Glomerular endothelial cell (primary cell): ENCODE results near the gene ATG10. TPM values are rescaled to one million over a fixed set of nuclear protein-coding genes. Genes with fewer than 3 reads are reported as not detected.
A peak's percentile ranks its signal among the peaks of the same experiment; 100 is the strongest.
"Not testable (repeated sequence)": the region's sequence is repeated elsewhere in the genome, so short reads cannot be mapped to it uniquely, and the experiment has no call there.

Source experiments
- DNase-seq: peaks from one replicate; pipeline ENCODE4 v3.0.0-alpha.2; 2011; ENCODE audit warnings: low read depth, low spot score; ENCODE audit errors: extremely low read depth
- total RNA-seq: library from RNA; depleted of rRNA; stranded (reverse); fragments of >200 nt; gene quantifications from 2 replicates; pipeline ENCODE4 v1.2.3, GENCODE V29; 2015

Gene ATG10
- total RNA-seq, 1 donor from 2014 or later, result 4.6 TPM

DNA sequence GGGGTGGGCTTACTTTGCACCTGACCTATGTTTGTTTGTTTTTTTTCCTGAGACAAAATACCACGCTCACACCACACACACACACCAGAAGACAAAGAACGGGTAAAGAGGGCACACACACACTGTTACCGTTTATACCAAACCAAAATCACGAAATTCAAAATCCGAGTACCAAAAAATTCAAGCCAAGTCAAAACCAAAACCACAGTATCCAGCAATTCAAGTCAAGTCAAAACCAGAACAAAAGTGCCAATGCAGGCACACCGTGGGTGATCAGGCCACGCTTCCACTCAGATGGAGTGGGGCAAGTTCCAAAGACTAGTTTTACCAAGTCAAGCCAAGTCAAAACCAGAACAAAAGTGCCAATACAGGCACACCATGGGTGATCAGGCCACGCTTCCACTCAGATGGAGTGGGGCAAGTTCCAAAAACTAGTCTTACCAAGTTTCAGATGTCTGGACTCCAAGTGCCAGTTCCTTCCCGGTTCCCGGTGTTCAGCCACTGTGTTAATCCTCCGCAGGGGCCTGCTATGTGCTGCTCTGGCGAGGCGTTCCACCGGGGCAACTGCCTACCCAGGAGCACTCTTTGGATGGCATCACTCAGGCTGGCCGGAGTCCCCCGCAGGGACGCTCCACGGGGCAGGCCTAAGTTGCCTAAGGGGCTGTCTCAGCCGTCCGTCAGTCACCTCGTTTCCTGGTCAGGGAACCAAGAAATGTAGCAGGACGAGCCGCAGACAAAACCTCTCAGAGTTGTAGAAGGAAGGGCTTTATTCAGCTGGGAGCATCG is 300.9 kb downstream of the ATG10 start:
- DNase-seq, result not testable (repeated sequence)

- DNase-seq, result not testable (repeated sequence)
These were observed 301.6 kb downstream of the ATG10 start for GRCh38 chr5:82273426-82273825.

DNA sequence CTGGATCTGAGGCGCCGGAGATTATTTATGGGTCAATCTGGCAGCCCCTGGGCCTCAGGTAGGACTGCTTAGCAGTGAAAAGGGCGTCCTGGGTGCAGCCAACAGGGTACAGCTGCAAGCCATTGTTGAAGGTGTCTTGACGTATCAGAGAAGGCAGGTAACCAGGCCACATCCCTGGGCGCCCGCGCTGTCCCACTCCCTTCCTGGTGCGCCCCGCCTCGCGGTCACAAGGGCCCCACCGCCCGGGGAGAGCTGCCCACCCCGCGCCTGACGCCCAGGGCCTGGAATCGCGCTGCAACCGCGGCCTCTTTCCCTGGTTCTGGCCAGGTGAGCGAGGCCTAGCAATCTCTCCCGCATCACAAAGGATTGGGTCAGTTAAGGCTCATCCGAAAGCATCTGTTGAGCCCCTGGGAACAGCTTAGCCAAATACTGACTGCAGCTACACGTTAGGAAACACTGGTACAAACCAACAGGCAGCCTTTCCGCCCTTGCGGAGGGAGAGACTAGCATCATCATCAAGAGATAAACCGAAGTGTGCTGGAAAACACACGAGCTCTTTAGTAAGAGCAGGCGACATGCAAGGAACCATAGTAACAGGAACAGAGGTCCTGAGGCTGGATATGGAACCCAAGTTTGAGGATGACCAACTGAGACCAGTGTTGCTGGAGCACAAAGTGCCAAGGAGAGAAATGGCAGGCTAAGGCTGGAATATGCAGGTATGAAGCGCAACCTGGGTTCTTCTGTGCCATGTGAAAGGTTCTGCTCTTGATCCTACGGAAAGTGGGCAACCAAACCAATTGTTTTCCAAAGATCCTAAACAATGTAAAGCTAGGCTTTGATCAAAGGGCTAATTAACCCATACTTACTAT is 302.8 kb downstream of the ATG10 start:
- no peak for DNase-seq

GRCh38 chr5:82275216-82275664 is 303.4 kb downstream of the ATG10 start:
- DNase-seq, result no peak

GRCh38 chr5:82276800-82277612 is 305.2 kb downstream of the ATG10 start:
- DNase-seq, result no peak

DNA sequence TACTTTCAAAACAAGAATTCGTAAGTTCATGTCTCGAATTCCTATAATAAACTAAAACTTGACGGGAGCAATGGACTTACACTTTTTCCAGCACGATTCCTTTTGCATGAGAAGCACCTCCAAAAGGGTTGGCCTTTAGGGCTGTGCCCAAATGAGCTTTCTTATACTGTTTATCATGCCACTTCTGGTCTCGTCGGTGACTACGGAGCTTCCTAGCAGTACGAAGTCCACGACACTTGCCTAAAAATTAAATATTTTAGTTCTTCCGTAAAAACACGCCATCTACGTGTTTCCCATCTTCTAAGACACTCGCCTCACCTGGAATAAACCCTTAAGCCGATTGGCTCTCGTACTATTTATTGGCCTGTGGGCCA is 305.8 kb downstream of the ATG10 start:
- DNase-seq, result no peak

GRCh38 chr5:82277987-82278710 is 306.3 kb downstream of the ATG10 start, which contains the start of gene RPS23:
RPS23 (minus strand) TSS chr5:82278354; CDS start chr5:82278323, 31 bp downstream.
- DNase-seq, result peak; percentile 77

- DNase-seq, result no peak
These were observed 307.0 kb downstream of the ATG10 start for GRCh38 chr5:82278711-82279370.

GRCh38 chr5:82283893-82284292 is 312.1 kb downstream of the ATG10 start:
- DNase-seq, result no peak

DNA sequence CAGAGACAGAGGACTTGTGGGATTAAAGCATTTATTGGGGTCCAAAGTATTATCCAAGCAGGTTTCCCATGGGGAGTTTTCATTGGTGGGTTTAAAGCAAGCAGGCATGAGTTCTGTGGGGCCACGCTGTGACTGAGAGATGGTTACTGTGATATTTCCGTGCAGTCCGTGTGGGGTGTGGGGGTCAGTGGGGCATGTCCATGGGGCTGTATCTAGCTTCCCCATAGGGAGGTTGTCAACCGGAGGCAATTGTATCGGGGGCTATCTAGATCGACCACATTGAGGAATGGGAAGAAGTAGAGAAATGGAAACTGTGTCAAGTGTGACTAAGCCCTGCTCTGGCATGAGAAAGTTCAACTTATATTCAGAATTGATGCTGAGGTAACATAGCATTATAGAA is 313.4 kb downstream of the ATG10 start:
- DNase-seq, result no peak

- no peak for DNase-seq
These were observed 315.8 kb downstream of the ATG10 start for GRCh38 chr5:82287625-82288024.

GRCh38 chr5:82290005-82290404 is 318.2 kb downstream of the ATG10 start:
- no peak for DNase-seq

DNA sequence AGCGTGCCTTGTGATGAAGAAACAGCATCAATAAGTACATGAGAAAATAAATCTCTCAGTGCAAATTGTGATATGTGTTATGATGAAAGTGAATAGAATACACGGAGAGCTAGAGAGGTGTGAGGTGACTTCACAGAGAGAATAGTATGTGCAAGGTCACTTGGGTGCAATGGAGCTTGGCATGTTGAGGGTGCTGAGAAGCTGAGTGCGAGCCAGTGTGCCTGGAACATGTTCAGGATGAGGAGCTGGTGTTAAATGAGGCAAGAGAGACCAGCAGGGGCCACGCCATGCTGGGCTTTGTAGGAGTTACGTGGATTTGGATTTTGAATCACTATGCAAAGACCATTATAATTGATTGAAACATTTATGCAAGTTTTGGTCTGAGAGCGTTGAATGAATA is 319.1 kb downstream of the ATG10 start:
- DNase-seq, result no peak

GRCh38 chr5:82291420-82291819 is 319.6 kb downstream of the ATG10 start:
- no peak for DNase-seq

GRCh38 chr5:82295144-82295543 is 323.3 kb downstream of the ATG10 start:
- no peak for DNase-seq

DNA sequence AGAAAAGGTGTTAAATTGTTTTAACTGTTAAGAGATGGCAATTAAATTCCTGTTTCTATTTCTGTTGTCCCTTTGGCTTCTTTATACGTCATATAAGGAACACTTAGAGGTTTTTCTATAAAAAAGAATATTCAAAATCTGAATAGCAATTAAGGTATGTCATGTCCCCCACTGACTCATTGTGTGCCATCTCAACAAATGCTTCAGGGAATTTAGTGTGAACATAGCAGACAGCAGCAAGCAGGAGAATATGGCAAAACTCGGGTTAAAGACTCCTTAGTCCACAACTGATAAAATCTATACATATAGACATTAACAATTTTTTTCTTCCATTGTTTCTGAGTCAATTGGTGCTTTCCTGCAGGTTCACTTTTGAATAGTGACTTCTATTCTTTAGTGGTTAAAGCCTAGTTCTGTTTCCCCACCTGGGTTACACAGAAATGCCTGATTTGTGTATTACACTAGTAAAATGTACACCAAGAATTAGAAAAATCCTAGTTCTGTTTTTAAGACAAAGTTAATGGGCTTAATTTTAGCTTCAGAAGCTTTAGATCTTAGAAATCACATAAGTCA is 324.2 kb downstream of the ATG10 start:
- no peak for DNase-seq

DNA sequence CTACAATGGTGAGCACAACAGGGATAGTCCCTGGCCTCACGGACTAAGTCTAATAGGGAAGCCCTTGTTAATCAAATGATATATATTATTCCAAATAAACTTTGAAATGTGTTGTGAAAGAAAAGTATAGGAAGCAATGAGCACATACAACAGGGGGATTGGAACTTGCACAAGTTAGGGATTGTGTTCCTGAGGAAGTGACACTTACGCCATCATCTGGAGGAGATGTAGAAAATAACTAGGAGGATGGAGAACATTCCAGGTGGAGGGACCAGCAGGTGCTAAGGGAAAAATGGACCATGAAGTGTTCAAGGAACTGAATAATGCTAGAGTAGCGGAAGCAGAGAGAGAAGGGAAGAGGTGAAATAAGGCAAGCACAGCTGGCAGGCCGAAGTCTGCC is 325.1 kb downstream of the ATG10 start:
- no peak for DNase-seq

DNA sequence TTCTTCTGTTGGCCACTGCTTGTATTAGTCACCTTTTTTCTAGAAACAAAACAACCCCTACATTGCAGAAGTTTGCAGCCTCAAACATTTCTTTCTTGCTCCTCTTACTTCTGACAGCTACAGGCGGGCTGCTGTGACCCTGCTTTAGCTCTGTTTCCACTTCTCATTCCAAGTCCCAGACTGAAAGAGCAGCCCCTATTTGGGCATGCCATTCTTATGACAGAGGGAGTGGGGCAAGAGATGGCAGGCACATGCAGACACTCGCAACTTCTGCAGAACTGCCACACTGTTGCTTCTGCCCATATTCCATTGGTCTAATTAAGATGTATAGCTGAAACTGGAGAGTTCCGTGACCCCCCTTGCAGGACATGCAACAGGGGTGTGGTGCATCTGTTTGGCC is 325.9 kb downstream of the ATG10 start:
- DNase-seq, result no peak

DNA sequence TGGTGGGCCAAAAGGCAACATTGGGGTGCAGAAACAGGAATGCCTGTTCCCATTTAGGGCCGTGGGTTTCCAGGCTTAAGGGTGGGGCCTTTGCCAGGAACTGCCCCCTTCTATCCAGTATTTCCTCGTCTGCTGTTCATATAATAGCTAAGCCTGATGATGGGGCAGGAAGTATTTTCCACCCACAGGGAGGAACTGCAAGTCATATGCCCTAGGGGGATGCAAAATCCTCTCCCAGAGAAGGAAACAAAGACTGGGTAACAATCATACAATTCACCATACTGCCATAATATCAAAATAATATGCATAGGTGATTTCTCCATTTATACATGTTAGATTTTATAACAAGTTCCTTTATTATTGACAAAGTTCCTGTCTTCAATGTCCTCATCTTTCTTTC is 326.8 kb downstream of the ATG10 start:
- no peak for DNase-seq
